Calu3 (cell line): ENCODE measurements around the gene PTCH2. TPM values are rescaled to one million over a fixed set of nuclear protein-coding genes. Genes with fewer than 3 reads are reported as not detected.

Experiments used
- BruUV-seq: library from RNA; stranded (reverse); fragments of 400-500 nt; replicated peaks from 2 replicates; lab custom pipeline; 2021; lab: Mats Ljungman, UMichigan
- CTCF ChIA-PET: fragments of 300-600 bp; sonication (Branson Sonifier 250); formaldehyde crosslinking; loops from one replicate; lab custom pipeline; 2022; ENCODE audit warnings: antibody characterized with exemption; lab: Charles Lee
- DNase-seq: peaks from one replicate; pipeline ENCODE4 v3.0.0; 2022
- H3K27ac Mint-ChIP-seq: one replicate; pipeline ENCODE4 v1.8.0; 2022; ENCODE audit warnings: mixed read lengths; ENCODE audit not compliant: unreplicated experiment
- H3K27me3 Mint-ChIP-seq: one replicate; pipeline ENCODE4 v1.8.0; 2022; ENCODE audit warnings: mixed read lengths; ENCODE audit not compliant: unreplicated experiment
- H3K36me3 Mint-ChIP-seq: one replicate; pipeline ENCODE4 v1.8.0; 2022; ENCODE audit warnings: mild to moderate bottlenecking, moderate library complexity, mixed read lengths; ENCODE audit not compliant: insufficient read depth, unreplicated experiment
- H3K4me1 Mint-ChIP-seq: one replicate; pipeline ENCODE4 v1.8.0; 2022; ENCODE audit warnings: mild to moderate bottlenecking, low read depth, mixed read lengths; ENCODE audit not compliant: unreplicated experiment
- H3K4me3 Mint-ChIP-seq: one replicate; pipeline ENCODE4 v1.8.0; 2022; ENCODE audit warnings: mild to moderate bottlenecking, low read depth, moderate library complexity, mixed read lengths; ENCODE audit not compliant: unreplicated experiment
- H3K9me3 Mint-ChIP-seq: one replicate; pipeline ENCODE4 v1.8.0; 2022; ENCODE audit warnings: low read depth, mixed read lengths; ENCODE audit not compliant: unreplicated experiment
- intact Hi-C: fragments of 100-400 bp; cut with micrococcal nuclease; formaldehyde crosslinking; loops from one replicate; pipeline ENCODE4 v1.10.0; 2022; ENCODE audit not compliant: unreplicated experiment
- total RNA-seq: library from RNA; stranded (reverse); gene quantifications from 2 replicates; pipeline ENCODE4 v1.2.3, GENCODE V29; 2022
- TF ChIP-seq, protein P1 (sequence below): fragments of 200-600 bp; IDR thresholded peaks from one replicate; pipeline ENCODE4 v1.8.0; 2022; ENCODE audit warnings: antibody characterized with exemption; ENCODE audit not compliant: unreplicated experiment

PTCH2 gene
- total RNA-seq, 1 experiment from 2014 or later = 0.78 TPM

DNA sequence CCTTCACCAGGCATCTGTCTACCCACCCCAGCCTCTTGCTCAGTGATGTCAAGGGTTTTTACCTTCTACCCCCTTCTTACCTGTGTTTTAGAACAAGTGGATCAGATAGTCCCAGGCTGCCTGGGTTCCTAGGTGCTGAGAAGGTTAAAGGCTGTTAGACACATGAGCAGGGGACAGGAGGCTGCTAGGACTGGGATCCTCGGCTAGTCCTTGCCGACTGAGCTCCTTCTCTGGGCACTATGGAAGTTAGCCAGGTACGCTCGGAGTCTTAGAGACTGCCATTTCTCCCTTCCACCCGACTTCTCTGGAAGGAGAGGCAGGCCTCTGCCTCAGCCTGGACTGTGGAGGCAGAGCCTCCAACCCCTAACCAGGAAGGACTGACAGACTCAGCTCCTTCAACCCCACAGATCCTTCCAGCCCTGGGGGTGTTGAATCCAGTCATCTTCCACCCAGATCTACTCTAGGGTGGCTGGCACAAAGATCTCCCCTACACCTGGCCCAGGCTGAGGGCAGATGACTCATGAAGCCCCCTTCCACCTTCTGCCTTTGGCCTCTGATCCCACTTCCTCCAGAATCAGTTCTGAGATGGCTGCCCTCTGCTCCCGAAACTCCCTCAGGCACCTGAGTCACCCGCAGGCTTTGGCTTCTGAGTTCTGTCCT lies 36.2 kb downstream of the PTCH2 start, which contains the start of gene DYNLT4:
Gene DYNLT4, minus strand, starts transcription at position 648 of the 660 bp plus-strand sequence. CDS start 683 bp downstream, outside the sequence.
- no peaks in the 10 kb centered on the region for H3K27me3 Mint-ChIP-seq
- DNase-seq = no peak
- H3K27ac Mint-ChIP-seq = peak within 1 kb of the TSS; percentile 97
- peak within 1 kb of the TSS; percentile 51 for H3K4me3 Mint-ChIP-seq
- H3K4me1 Mint-ChIP-seq = peaks cover 49% of the 10 kb centered on the region
- intact Hi-C loops = no loop called here
- TSS peak; percentile 89 for BruUV-seq
- no peaks in the 10 kb centered on the region for H3K9me3 Mint-ChIP-seq
- H3K36me3 Mint-ChIP-seq = peaks cover 66% of the 10 kb centered on the region
- TF ChIP-seq, protein P1, sequence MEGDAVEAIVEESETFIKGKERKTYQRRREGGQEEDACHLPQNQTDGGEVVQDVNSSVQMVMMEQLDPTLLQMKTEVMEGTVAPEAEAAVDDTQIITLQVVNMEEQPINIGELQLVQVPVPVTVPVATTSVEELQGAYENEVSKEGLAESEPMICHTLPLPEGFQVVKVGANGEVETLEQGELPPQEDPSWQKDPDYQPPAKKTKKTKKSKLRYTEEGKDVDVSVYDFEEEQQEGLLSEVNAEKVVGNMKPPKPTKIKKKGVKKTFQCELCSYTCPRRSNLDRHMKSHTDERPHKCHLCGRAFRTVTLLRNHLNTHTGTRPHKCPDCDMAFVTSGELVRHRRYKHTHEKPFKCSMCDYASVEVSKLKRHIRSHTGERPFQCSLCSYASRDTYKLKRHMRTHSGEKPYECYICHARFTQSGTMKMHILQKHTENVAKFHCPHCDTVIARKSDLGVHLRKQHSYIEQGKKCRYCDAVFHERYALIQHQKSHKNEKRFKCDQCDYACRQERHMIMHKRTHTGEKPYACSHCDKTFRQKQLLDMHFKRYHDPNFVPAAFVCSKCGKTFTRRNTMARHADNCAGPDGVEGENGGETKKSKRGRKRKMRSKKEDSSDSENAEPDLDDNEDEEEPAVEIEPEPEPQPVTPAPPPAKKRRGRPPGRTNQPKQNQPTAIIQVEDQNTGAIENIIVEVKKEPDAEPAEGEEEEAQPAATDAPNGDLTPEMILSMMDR = no peak
- CTCF ChIA-PET = interaction anchor here (0.6 kb wide), 2 partner anchors 106 to 139 kb away, joined by 5 to 6 read pairs; no protein-coding TSS in a partner anchor

DNA sequence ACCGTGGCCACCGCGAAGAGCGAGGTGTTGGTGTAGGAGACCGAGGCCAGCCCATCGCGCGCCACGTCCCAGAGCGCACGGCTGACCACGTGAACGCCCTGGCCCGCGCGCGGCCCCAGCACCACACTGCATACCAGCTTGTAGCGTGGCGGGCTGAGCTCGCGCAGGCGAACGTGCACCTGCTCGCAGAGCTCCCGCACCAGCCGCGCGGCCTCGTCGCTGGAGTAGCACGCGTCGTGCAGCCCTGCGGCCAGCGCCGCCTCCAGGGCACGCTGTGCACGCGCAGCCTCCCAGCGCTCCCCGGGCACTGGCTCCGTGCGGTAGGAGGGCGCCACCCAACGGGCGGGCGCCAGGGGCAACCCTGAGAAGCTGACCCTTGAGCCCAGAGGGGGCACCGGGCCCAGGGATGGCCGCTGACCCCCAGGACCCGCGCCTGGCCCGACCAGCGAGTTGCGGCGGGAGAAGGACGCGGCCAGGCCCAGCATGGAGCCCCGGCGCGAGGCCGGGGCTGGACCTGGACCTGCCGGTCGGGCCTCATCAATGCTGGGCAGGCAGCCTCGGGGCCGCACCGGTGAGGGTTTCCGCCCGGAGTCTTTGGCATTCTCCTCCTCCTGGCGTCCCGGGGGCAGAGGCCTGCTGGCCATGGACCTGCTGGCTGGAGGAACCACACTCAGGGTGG lies 36.9 kb downstream of the PTCH2 start:
- H3K27ac Mint-ChIP-seq = no peak overlapping the region
- H3K27me3 Mint-ChIP-seq = no peaks in the 10 kb centered on the region
- peaks cover 69% of the 10 kb centered on the region for H3K36me3 Mint-ChIP-seq
- no TSS peak for BruUV-seq
- DNase-seq = no peak
- intact Hi-C loops = no loop called here
- CTCF ChIA-PET = no interaction called here
- H3K4me1 Mint-ChIP-seq = peaks cover 47% of the 10 kb centered on the region
- no peaks in the 10 kb centered on the region for H3K9me3 Mint-ChIP-seq
- no peak overlapping the region for H3K4me3 Mint-ChIP-seq
- TF ChIP-seq, protein P1 = no peak

DNA sequence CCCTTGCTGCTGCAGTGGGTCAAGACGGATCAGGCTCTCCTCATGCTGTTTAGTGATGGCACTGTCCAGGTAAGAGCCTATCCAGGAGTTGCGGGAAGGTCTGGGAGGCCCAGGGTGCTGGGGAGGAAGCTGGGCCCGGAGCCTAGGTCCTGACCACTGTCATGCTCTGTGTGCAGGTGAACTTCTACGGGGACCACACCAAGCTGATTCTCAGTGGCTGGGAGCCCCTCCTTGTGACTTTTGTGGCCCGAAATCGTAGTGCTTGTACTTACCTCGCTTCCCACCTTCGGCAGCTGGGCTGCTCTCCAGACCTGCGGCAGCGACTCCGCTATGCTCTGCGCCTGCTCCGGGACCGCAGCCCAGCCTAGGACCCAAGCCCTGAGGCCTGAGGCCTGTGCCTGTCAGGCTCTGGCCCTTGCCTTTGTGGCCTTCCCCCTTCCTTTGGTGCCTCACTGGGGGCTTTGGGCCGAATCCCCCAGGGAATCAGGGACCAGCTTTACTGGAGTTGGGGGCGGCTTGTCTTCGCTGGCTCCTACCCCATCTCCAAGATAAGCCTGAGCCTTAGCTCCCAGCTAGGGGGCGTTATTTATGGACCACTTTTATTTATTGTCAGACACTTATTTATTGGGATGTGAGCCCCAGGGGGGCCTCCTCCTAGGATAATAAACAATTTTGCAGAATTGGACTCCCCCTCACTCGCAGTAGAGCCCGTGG lies 37.6 kb downstream of the PTCH2 start:
- intact Hi-C loops = no loop called here
- H3K27ac Mint-ChIP-seq = peak overlapping the region; percentile 49
- CTCF ChIA-PET = no interaction called here
- no TSS peak for BruUV-seq
- no peak overlapping the region for H3K4me3 Mint-ChIP-seq
- peaks cover 40% of the 10 kb centered on the region for H3K4me1 Mint-ChIP-seq
- H3K27me3 Mint-ChIP-seq = no peaks in the 10 kb centered on the region
- TF ChIP-seq, protein P1 = no peak
- peaks cover 72% of the 10 kb centered on the region for H3K36me3 Mint-ChIP-seq
- no peak for DNase-seq
- no peaks in the 10 kb centered on the region for H3K9me3 Mint-ChIP-seq

- H3K27me3 Mint-ChIP-seq = no peaks in the 10 kb centered on the region
- H3K36me3 Mint-ChIP-seq = peaks cover 87% of the 10 kb centered on the region
- peak overlapping the region; percentile 77 for H3K4me3 Mint-ChIP-seq
- TF ChIP-seq, protein P1 = no peak
- CTCF ChIA-PET = no interaction called here
- H3K27ac Mint-ChIP-seq = peak overlapping the region; percentile 5
- H3K4me1 Mint-ChIP-seq = peaks cover 38% of the 10 kb centered on the region
- no peaks in the 10 kb centered on the region for H3K9me3 Mint-ChIP-seq
- no peak for DNase-seq
- no TSS peak for BruUV-seq
- intact Hi-C loops = no loop called here
These were observed 39.5 kb downstream of the PTCH2 start for GRCh38 chr1:44803312-44804095.
